Heart left ventricle (tissue), 16 donors: ENCODE measurements around the gene MYO1A. TPM values are rescaled to one million over a fixed set of nuclear protein-coding genes. Genes with fewer than 3 reads are reported as not detected.
"Not testable (repeated sequence)": the region's sequence is repeated elsewhere in the genome, so short reads cannot be mapped to it uniquely, and the experiment has no call there.

Experiments
- ATAC-seq, 4 donors: fragments of 200-7000 bp; cut with Tn5 transposase; one replicate each; pipeline ENCODE4 v1.9.1; 2020 to 2022; ENCODE audit warnings: moderate library complexity in 4 of 4, mild to moderate bottlenecking in 3 of 4, moderate number of reproducible peaks in 1 of 4
- DNase-seq, 5 donors: peaks; one replicate each; pipeline ENCODE4 v3.0.0-alpha.2; 2020
- H3K27ac ChIP-seq, 12 donors: fragments of 200-600 bp; sonication (generic) in 4 of 12; one replicate each; pipeline versions ENCODE4 v1.5.0 to v1.8.0; 2016 to 2022; ENCODE audit warnings: mild to moderate bottlenecking in 2 of 12
- H3K27me3 ChIP-seq, 9 donors: fragments of 200-600 bp; sonication (generic) in 2 of 9; one replicate each; pipeline versions ENCODE4 v1.5.1 to v1.8.0; 2016 to 2022; ENCODE audit warnings: mild to moderate bottlenecking in 3 of 9
- H3K36me3 ChIP-seq, 9 donors: fragments of 200-600 bp; sonication (generic) in 2 of 9; one replicate each; pipeline versions ENCODE4 v1.5.0 to v1.8.0; 2018 to 2022; ENCODE audit warnings: mild to moderate bottlenecking in 2 of 9
- H3K4me1 ChIP-seq, 12 donors: fragments of 200-600 bp; sonication (generic) in 4 of 12; one replicate each; pipeline versions ENCODE4 v1.5.0 to v1.8.0; 2016 to 2022; ENCODE audit warnings: mild to moderate bottlenecking in 3 of 12
- H3K4me3 ChIP-seq, 12 donors: fragments of 200-600 bp; sonication (generic) in 4 of 12; one replicate each; pipeline versions ENCODE4 v1.5.0 to v1.8.0; 2017 to 2022; ENCODE audit warnings: mild to moderate bottlenecking in 9 of 12, moderate library complexity in 4 of 12
- H3K9me3 ChIP-seq, 12 donors: fragments of 200-600 bp; sonication (generic) in 4 of 12; one replicate each; pipeline versions ENCODE4 v1.5.0 to v1.8.0; 2016 to 2022; ENCODE audit warnings: mild to moderate bottlenecking in 1 of 12
- CTCF ChIP-seq, 12 donors: fragments of 200-600 bp; sonication (generic) in 4 of 12; IDR thresholded peaks; one replicate each; pipeline versions ENCODE4 v1.5.0 to v1.8.0; 2018 to 2022; ENCODE audit warnings: antibody characterized with exemption in 12 of 12, mild to moderate bottlenecking in 5 of 12
- POLR2A ChIP-seq, 2 donors: fragments of 450-650 bp; IDR thresholded peaks; one replicate each; pipeline ENCODE4 v1.6.1; 2017; ENCODE audit warnings: antibody characterized with exemption in 2 of 2, mild to moderate bottlenecking in 2 of 2, moderate library complexity in 2 of 2
- WGBS, 4 donors: extraction: QIAGEN DNeasy Blood & Tissue Kit in 2 of 4; methylation state at CpG; one replicate each; pipeline versions ENCODE4 v1.1.5 to v1.1.7; 2013 to 2018; 5-methylcytosine and 5-hydroxymethylcytosine counted together
- intact Hi-C, 10 donors: fragments of 100-400 bp; cut with DNase I; formaldehyde crosslinking; loops; one replicate each; pipeline versions ENCODE4 v1.11.1 to v1.14.2; 2022
- polyA plus RNA-seq, 2 donors: library from polyadenylated mRNA; stranded (reverse); fragments of 200-250 nt; gene quantifications; one replicate each; pipeline ENCODE4 v1.2.3, GENCODE V29; 2013
- total RNA-seq, 9 donors: library from RNA; depleted of rRNA in 2 of 9; stranded (reverse); fragments of >200 nt in 2 of 9; fragmentation: NEBNext Ultra II Directional in 3 of 9; extraction: Animal tissue kit (Norgen Biotek cat#: 25700) in 3 of 9; gene quantifications; one replicate each; pipeline versions ENCODE4 v1.1.0 to v1.2.4, GENCODE V29; 2016 to 2023
- donor health status: ischemic (EF 13 %, LVEDD 7.1; RV severe dilation, severe dysfunction).
- donor health status: healthy with polysubstance abuse.
- donor health status: DM: no; HTN: yes; CAD: no.
- donor health status: DM: no; HTN: no; CAD: no.
- donor health status: ischemic (EF 25% LVEDD 6.9; RV normal size, moderate dysfunction).
- donor health status: ischemic (EF 25% LVEDD 5.7; RV mildly dilated, moderate dysfunction).
- donor health status: healthy.
- donor health status: DM: yes; HTN: yes; CAD: no.
- donor health status: ischemic (EF 35%, LVEDD 5.7; RV mildly dilated, moderate dysfunction).
- donor health status: nonischemic (EF 11% LVEDD 7.7; RV severe dilation, severe dysfunction).
- donor health status: DM: yes; HTN: yes; CAD: no.
- donor health status: PGD.
- donor health status: ischemic (EF 29% LVEDD 5.4; RV normal size, mild dysfunction).
- donor health status: nonischemic (EF 23%, LVEDD 6.1; RV moderate dilation, normal function).

The MYO1A gene
- total and polyA plus RNA-seq, 11 donors = 0.06 to 0.77 (median 0.32) TPM; not detected in 7

GRCh38 chr12:56989861-56990610, 59.9 kb downstream of the MYO1A start:
- ATAC-seq (no peak), DNase-seq (no peak)
- Histone ChIP-seq H3K9me3 (no peaks in the 10 kb centered on the region), H3K36me3 (peaks cover 0 to 2% (median 0%) of the 10 kb centered on the region in 9 donors), H3K27ac (no peak overlapping the region), H3K27me3 (no peaks in the 10 kb centered on the region), H3K4me3 (no peak overlapping the region), H3K4me1 (peaks cover 4 to 46% (median 28%) of the 10 kb centered on the region in 12 donors)
- WGBS, 4 donors = 68 to 77% (median 69%) methylated on average over 7 of the region's 7 CpGs
- intact Hi-C loops = loop anchor here in 6 of 10 donors (2.0 to 5.0 kb wide), 4 partner anchors 153 to 233 kb away; partner anchors contain the start of gene HSD17B6 (in 2 of the 6)
- TF ChIP-seq POLR2A (IDR thresholded peaks at IDR 0.05) (no peak), CTCF (IDR thresholded peaks at IDR 0.05) (no peak)

GRCh38 chr12:56988207-56988739, 61.7 kb downstream of the MYO1A start:
- no peaks in the 10 kb centered on the region for H3K27me3 ChIP-seq
- peaks cover 4 to 46% (median 28%) of the 10 kb centered on the region in 12 donors for H3K4me1 ChIP-seq
- peak overlapping the region in 5 of 12 donors; percentile 37 to 51 (median 39) for H3K27ac ChIP-seq
- no peaks in the 10 kb centered on the region for H3K36me3 ChIP-seq
- peak overlapping the region in 1 of 12 donors; percentile 16 for H3K4me3 ChIP-seq
- DNase-seq (peak in 3 of 5 donors; percentile 48 to 62 (median 51)), ATAC-seq (peak; percentile 49 to 91 (median 82))
- TF ChIP-seq POLR2A (IDR thresholded peaks at IDR 0.05) (no peak), CTCF (IDR thresholded peaks at IDR 0.05) (no peak)
- intact Hi-C loops = loop anchor here in 8 of 10 donors (1.0 to 5.0 kb wide), 5 partner anchors 151 to 231 kb away; partner anchors contain the start of gene HSD17B6 (in 2 of the 8)
- WGBS, 4 donors = 11 to 15% (median 13%) methylated on average over 5 of the region's 5 CpGs
- H3K9me3 ChIP-seq = no peaks in the 10 kb centered on the region

GRCh38 chr12:56987551-56988053, 62.3 kb downstream of the MYO1A start:
- whole genome bisulfite sequencing, 4 donors = 22 to 30% (median 25%) methylated on average over 11 of the region's 11 CpGs
- H3K4me1 ChIP-seq = peaks cover 4 to 46% (median 28%) of the 10 kb centered on the region in 12 donors
- TF ChIP-seq CTCF (IDR thresholded peaks at IDR 0.05) (peak; percentile 85 to 96 (median 90)), POLR2A (IDR thresholded peaks at IDR 0.05) (no peak)
- H3K4me3 ChIP-seq = peak overlapping the region in 1 of 12 donors; percentile 16
- H3K36me3 ChIP-seq = no peaks in the 10 kb centered on the region
- peak overlapping the region in 4 of 12 donors; percentile 27 to 51 (median 38) for H3K27ac ChIP-seq
- intact Hi-C loops = loop anchor here (1.0 to 5.0 kb wide), 8 partner anchors 149 to 230 kb away; partner anchors contain the start of gene HSD17B6 (in 4 of the 10)
- DNase-seq = peak; percentile 74 to 91 (median 81)
- ATAC-seq = peak; percentile 70 to 92 (median 84)
- no peaks in the 10 kb centered on the region for H3K9me3 ChIP-seq
- H3K27me3 ChIP-seq = no peaks in the 10 kb centered on the region

- no peak for DNase-seq
- Histone ChIP-seq H3K27ac (no peak overlapping the region), H3K36me3 (no peaks in the 10 kb centered on the region), H3K4me1 (peaks cover 4 to 42% (median 28%) of the 10 kb centered on the region in 12 donors), H3K27me3 (no peaks in the 10 kb centered on the region), H3K9me3 (no peaks in the 10 kb centered on the region), H3K4me3 (no peak overlapping the region)
- no peak for ATAC-seq
- intact Hi-C loops = loop anchor here in 9 of 10 donors (2.0 to 5.0 kb wide), 7 partner anchors 148 to 230 kb away; partner anchors contain the start of gene HSD17B6 (in 4 of the 9)
- TF ChIP-seq POLR2A (IDR thresholded peaks at IDR 0.05) (no peak), CTCF (IDR thresholded peaks at IDR 0.05) (no peak)
Measured at GRCh38 chr12:56987011-56987410, 62.9 kb downstream of the MYO1A start.

- DNase-seq, ATAC-seq, H3K27ac ChIP-seq, H3K36me3 ChIP-seq, H3K27me3 ChIP-seq, H3K9me3 ChIP-seq, H3K4me3 ChIP-seq: not testable (repeated sequence)
- H3K4me1 ChIP-seq = peaks cover 4 to 30% (median 18%) of the 10 kb centered on the region in 12 donors
- 83 to 90% (median 84%) methylated on average over 2 to 5 of the region's 6 CpGs for WGBS, 4 donors
- intact Hi-C loops = loop anchor here in 9 of 10 donors (2.0 to 5.0 kb wide), 7 partner anchors 147 to 228 kb away; partner anchors contain the start of gene HSD17B6 (in 4 of the 9)
Measured at GRCh38 chr12:56985714-56986113, 64.2 kb downstream of the MYO1A start.
